ENCODE data around the gene OPN3.

The OPN3 gene

GRCh38 chr1:241640149-241640866 is at the start of gene OPN3, which contains the start of gene CHML (continued):
- TF ChIP-seq, protein P1, sequence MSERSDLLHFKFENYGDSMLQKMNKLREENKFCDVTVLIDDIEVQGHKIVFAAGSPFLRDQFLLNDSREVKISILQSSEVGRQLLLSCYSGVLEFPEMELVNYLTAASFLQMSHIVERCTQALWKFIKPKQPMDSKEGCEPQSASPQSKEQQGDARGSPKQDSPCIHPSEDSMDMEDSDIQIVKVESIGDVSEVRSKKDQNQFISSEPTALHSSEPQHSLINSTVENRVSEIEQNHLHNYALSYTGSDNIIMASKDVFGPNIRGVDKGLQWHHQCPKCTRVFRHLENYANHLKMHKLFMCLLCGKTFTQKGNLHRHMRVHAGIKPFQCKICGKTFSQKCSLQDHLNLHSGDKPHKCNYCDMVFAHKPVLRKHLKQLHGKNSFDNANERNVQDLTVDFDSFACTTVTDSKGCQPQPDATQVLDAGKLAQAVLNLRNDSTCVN (tag by site-specific recombination; optimal IDR thresholded peaks at IDR 0.05): peak; percentile 89
- no peak for TF ChIP-seq GFI1B (tag by site-specific recombination; IDR thresholded peaks at IDR 0.05)
- TF ChIP-seq, protein P2, sequence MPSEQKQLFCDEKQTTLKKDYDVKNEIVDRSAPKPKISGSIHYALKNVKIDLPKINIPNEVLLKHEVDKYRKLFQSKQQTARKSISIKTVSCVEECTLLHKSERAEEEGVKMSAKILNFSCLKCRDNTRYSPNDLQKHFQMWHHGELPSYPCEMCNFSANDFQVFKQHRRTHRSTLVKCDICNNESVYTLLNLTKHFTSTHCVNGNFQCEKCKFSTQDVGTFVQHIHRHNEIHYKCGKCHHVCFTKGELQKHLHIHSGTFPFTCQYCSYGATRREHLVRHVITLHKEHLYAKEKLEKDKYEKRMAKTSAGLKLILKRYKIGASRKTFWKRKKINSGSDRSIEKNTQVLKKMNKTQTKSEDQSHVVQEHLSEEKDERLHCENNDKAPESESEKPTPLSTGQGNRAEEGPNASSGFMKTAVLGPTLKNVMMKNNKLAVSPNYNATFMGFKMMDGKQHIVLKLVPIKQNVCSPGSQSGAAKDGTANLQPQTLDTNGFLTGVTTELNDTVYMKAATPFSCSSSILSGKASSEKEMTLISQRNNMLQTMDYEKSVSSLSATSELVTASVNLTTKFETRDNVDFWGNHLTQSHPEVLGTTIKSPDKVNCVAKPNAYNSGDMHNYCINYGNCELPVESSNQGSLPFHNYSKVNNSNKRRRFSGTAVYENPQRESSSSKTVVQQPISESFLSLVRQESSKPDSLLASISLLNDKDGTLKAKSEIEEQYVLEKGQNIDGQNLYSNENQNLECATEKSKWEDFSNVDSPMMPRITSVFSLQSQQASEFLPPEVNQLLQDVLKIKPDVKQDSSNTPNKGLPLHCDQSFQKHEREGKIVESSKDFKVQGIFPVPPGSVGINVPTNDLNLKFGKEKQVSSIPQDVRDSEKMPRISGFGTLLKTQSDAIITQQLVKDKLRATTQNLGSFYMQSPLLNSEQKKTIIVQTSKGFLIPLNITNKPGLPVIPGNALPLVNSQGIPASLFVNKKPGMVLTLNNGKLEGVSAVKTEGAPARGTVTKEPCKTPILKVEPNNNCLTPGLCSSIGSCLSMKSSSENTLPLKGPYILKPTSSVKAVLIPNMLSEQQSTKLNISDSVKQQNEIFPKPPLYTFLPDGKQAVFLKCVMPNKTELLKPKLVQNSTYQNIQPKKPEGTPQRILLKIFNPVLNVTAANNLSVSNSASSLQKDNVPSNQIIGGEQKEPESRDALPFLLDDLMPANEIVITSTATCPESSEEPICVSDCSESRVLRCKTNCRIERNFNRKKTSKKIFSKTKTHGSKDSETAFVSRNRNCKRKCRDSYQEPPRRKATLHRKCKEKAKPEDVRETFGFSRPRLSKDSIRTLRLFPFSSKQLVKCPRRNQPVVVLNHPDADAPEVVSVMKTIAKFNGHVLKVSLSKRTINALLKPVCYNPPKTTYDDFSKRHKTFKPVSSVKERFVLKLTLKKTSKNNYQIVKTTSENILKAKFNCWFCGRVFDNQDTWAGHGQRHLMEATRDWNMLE (tag by site-specific recombination; conservative IDR thresholded peaks at IDR 0.05; ENCODE audit: low read depth): peak; percentile 57; the same call in 1 of the 2 replicates
- no peak for TF ChIP-seq SCRT2 (tag by site-specific recombination; IDR thresholded peaks at IDR 0.05)
- TF ChIP-seq ZNF501 (tag by site-specific recombination; IDR thresholded peaks at IDR 0.05): peak; percentile 73; the same call in 1 of the 2 replicates
- no peak for TF ChIP-seq SALL2 (tag by site-specific recombination; IDR thresholded peaks at IDR 0.05; ENCODE audit: borderline replicate concordance)
- TF ChIP-seq ZNF133 (tag by site-specific recombination; IDR thresholded peaks at IDR 0.05): peak; percentile 56; the same call in 1 of the 2 replicates
- no peak for TF ChIP-seq ZNF155 (tag by site-specific recombination; IDR thresholded peaks at IDR 0.05)
- TF ChIP-seq ZNF560 (tag by site-specific recombination; IDR thresholded peaks at IDR 0.05; ENCODE audit: borderline replicate concordance): no peak
- TF ChIP-seq ZNF514 (tag by site-specific recombination; IDR thresholded peaks at IDR 0.05): no peak
- TF ChIP-seq MZF1 (tag by site-specific recombination; IDR thresholded peaks at IDR 0.05; ENCODE audit: borderline replicate concordance): no peak
- no peak for TF ChIP-seq BCL11A (tag by site-specific recombination; IDR thresholded peaks at IDR 0.05; ENCODE audit: low read depth)
- TF ChIP-seq, protein P3, sequence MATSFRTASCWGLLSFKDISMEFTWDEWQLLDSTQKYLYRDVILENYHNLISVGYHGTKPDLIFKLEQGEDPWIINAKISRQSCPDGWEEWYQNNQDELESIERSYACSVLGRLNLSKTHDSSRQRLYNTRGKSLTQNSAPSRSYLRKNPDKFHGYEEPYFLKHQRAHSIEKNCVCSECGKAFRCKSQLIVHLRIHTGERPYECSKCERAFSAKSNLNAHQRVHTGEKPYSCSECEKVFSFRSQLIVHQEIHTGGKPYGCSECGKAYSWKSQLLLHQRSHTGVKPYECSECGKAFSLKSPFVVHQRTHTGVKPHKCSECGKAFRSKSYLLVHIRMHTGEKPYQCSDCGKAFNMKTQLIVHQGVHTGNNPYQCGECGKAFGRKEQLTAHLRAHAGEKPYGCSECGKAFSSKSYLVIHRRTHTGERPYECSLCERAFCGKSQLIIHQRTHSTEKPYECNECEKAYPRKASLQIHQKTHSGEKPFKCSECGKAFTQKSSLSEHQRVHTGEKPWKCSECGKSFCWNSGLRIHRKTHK (tag by site-specific recombination; IDR thresholded peaks at IDR 0.05): no peak
- TF ChIP-seq ZNF175 (tag by site-specific recombination; IDR thresholded peaks at IDR 0.05): no peak
- TF ChIP-seq ZNF558 (tag by site-specific recombination; IDR thresholded peaks at IDR 0.05): no peak
- TF ChIP-seq ZNF510 (tag by site-specific recombination; IDR thresholded peaks at IDR 0.05; ENCODE audit: insufficient replicate concordance): no peak
- no peak for TF ChIP-seq PRDM4 (tag by site-specific recombination; IDR thresholded peaks at IDR 0.05)
- TF ChIP-seq ZNF354C (tag by site-specific recombination; IDR thresholded peaks at IDR 0.05; ENCODE audit: borderline replicate concordance, low read depth): no peak
- TF ChIP-seq ZNF292 (tag by site-specific recombination; IDR thresholded peaks at IDR 0.05; ENCODE audit: borderline replicate concordance, low read depth): no peak
- TF ChIP-seq ZNF639 (tag by site-specific recombination; IDR thresholded peaks at IDR 0.05): no peak
- TF ChIP-seq ZNF311 (tag by site-specific recombination; IDR thresholded peaks at IDR 0.05; ENCODE audit: borderline replicate concordance): no peak
- no peak for TF ChIP-seq ZNF624 (tag by site-specific recombination; IDR thresholded peaks at IDR 0.05)
- TF ChIP-seq ZSCAN23 (tag by site-specific recombination; IDR thresholded peaks at IDR 0.05): no peak
- 0 out of 2 replicates have a peak, but pooled peaks have one; percentile 63 for TF ChIP-seq ZFP37 (tag by site-specific recombination; IDR thresholded peaks at IDR 0.05)
- TF ChIP-seq ZNF837 (tag by site-specific recombination; IDR thresholded peaks at IDR 0.05): no peak

All from HEK293 (cell line).